ENCODE results near the gene HAVCR2.

Gene HAVCR2

DNA sequence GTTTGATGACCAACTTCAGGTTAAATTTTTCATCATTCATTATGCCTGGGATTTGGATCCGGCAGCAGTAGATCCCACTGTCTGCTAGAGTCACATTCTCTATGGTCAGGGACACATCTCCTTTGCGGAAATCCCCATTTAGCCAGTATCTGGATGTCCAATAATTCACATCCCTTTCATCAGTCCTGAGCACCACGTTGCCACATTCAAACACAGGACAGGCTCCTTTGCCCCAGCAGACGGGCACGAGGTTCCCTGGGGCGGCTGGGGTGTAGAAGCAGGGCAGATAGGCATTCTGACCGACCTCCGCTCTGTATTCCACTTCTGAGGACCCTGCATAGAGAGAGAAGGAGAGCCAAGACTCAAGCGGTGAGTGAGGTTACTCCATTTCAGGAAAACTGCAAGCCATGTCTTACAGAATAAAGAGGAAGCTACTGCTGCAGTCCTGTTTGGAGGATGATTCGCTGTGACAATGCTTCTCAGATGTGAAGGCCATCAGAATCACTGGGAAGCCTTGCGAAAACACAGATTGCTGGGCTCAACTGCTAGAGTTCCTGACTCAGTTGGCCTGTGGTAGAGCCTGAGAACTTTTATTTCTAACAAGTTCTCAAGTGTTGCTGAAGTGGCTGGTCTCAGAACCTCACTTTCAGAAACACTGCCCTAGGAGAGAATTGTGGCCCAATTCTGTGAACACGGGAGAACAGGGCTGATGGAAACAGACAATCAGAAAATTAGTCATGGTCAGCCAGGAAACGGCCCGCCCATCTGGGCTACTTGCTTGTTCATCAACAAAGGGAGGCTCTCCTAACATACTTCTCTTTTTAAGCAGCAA lies 2.0 kb downstream of the HAVCR2 start:
- POLR2A ChIA-PET, result no interaction called here
- CTCF ChIA-PET, result interaction anchor here (0.8 kb wide), 1 partner anchor 15 kb away, joined by 3 read pairs; no protein-coding TSS in a partner anchor
- H3K4me3 ChIP-seq (ENCODE audit: low read depth, low read length), result no peak overlapping the region

DNA sequence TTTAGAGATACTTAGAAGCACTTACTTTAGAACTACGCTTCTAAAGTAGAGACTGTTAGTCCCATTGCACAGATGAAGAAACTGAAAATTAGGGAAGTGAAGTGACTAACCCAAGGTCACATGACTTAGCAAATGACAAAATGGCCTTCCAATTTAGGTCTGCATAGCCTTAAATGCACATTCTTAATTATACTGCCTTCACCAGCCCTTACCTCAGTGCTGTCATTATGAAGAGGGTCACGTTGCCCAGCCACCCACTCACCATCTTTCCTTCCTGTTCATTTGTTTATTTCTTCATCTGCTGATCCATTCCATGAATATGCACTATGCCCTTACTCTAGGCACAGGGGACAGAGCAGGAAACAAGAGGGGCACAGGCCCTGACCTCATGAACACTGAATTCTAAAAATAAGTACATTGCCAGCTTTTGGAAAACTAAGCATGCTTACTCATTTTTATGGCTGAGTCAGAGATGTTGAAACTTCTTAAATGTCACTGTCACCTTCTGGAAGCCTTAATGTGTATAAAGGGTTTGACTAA lies 8.6 kb downstream of the HAVCR2 start:
- no peaks in the 10 kb centered on the region for H3K36me3 ChIP-seq (ENCODE audit: control insufficient read depth in 2 of 2, insufficient read depth in 1 of 2, low read length in 2 of 2)
- H3K4me1 ChIP-seq (ENCODE audit: control insufficient read depth, insufficient read depth, low read length), result no peaks in the 10 kb centered on the region
- ChIA-PET CTCF (interaction anchor here (0.6 kb wide), 1 partner anchor 21 kb away, joined by 4 read pairs; no protein-coding TSS in a partner anchor), POLR2A (no interaction called here)
- no peak overlapping the region for H3K4me3 ChIP-seq (ENCODE audit: low read depth, low read length)
- no peak overlapping the region for H3K27ac ChIP-seq (ENCODE audit: extremely low read depth, low read depth, low read length)
- TF ChIP-seq ZNF624 (tag by site-specific recombination; IDR thresholded peaks at IDR 0.05) (no peak), KLF7 (tag by site-specific recombination; IDR thresholded peaks at IDR 0.05; ENCODE audit: borderline replicate concordance) (no peak), BCL11B (tag by site-specific recombination; IDR thresholded peaks at IDR 0.05; ENCODE audit: low read depth) (no peak)
- no peaks in the 10 kb centered on the region for H3K9me3 ChIP-seq (ENCODE audit: control insufficient read depth, insufficient read depth, low read depth, low read length)

More for the DNA sequence above, 2.0 kb downstream of the HAVCR2 start:
- no peaks in the 10 kb centered on the region for H3K4me1 ChIP-seq (ENCODE audit: control insufficient read depth, insufficient read depth, low read length)
- no peaks in the 10 kb centered on the region for H3K9me3 ChIP-seq (ENCODE audit: control insufficient read depth, insufficient read depth, low read depth, low read length)
- no peak overlapping the region for H3K27ac ChIP-seq (ENCODE audit: extremely low read depth, low read depth, low read length)
- TF ChIP-seq ZNF174 (tag by site-specific recombination; IDR thresholded peaks at IDR 0.05), result no peak
- TF ChIP-seq KLF1 (tag by site-specific recombination; IDR thresholded peaks at IDR 0.05), result no peak
- no peak for TF ChIP-seq ZNF624 (tag by site-specific recombination; IDR thresholded peaks at IDR 0.05)
- no peak for TF ChIP-seq ZNF843 (tag by site-specific recombination; IDR thresholded peaks at IDR 0.05)
- no peaks in the 10 kb centered on the region for H3K36me3 ChIP-seq (ENCODE audit: control insufficient read depth in 2 of 2, insufficient read depth in 1 of 2, low read length in 2 of 2)

DNA sequence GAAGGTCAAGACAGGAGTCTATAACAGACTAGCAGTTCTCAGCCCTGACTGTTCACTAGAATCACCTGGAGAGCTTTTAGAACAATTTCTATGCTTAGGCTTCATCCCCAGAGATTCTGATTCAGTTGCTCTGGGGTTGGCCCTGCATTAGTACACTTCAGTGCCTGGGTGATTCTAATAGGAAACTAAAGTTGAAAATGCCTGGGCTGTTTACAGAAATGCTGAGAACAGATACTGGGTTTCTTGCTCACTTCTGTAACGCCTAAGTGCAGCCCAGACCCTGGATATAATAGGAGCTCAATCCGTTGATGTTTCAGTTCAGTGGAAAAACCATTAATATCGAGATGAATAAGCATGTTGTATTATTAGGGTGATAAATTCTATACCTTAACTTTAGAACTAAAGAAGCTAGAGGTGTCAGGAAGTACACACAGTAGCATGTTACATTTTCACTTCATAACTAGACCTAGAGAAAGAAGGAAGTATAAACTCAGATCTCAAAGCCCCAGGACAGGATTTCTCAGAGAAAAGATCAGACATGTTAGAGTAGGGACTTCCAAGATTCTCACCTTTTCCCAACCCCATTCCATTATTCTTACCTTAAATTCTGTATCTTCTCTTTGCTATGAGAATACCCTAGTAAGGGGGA lies 20.4 kb downstream of the HAVCR2 start:
- Histone ChIP-seq H3K4me1 (ENCODE audit: control insufficient read depth, insufficient read depth, low read length) (no peaks in the 10 kb centered on the region), H3K36me3 (ENCODE audit: control insufficient read depth in 2 of 2, insufficient read depth in 1 of 2, low read length in 2 of 2) (no peaks in the 10 kb centered on the region), H3K27ac (ENCODE audit: extremely low read depth, low read depth, low read length) (no peak overlapping the region), H3K9me3 (ENCODE audit: control insufficient read depth, insufficient read depth, low read depth, low read length) (no peaks in the 10 kb centered on the region), H3K4me3 (ENCODE audit: low read depth, low read length) (no peak overlapping the region)
- ChIA-PET POLR2A (no interaction called here), CTCF (interaction anchor here (0.7 kb wide), 1 partner anchor 255 kb away, joined by 3 read pairs; no protein-coding TSS in a partner anchor)
- TF ChIP-seq ZNF169 (tag by site-specific recombination; IDR thresholded peaks at IDR 0.05) (no peak), ZNF114 (tag by site-specific recombination; IDR thresholded peaks at IDR 0.05) (no peak), ZNF324 (tag by site-specific recombination; IDR thresholded peaks at IDR 0.05) (no peak), ZNF16 (tag by site-specific recombination; IDR thresholded peaks at IDR 0.05; ENCODE audit: low read depth) (no peak), ZNF23 (tag by site-specific recombination; IDR thresholded peaks at IDR 0.05; ENCODE audit: borderline replicate concordance) (no peak), ZNF133 (tag by site-specific recombination; IDR thresholded peaks at IDR 0.05) (no peak), ZFP69B (tag by site-specific recombination; IDR thresholded peaks at IDR 0.05) (no peak), OVOL3 (tag by site-specific recombination; IDR thresholded peaks at IDR 0.05) (no peak)
- TF ChIP-seq, protein P1, sequence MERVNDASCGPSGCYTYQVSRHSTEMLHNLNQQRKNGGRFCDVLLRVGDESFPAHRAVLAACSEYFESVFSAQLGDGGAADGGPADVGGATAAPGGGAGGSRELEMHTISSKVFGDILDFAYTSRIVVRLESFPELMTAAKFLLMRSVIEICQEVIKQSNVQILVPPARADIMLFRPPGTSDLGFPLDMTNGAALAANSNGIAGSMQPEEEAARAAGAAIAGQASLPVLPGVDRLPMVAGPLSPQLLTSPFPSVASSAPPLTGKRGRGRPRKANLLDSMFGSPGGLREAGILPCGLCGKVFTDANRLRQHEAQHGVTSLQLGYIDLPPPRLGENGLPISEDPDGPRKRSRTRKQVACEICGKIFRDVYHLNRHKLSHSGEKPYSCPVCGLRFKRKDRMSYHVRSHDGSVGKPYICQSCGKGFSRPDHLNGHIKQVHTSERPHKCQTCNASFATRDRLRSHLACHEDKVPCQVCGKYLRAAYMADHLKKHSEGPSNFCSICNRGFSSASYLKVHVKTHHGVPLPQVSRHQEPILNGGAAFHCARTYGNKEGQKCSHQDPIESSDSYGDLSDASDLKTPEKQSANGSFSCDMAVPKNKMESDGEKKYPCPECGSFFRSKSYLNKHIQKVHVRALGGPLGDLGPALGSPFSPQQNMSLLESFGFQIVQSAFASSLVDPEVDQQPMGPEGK (tag by site-specific recombination; IDR thresholded peaks at IDR 0.05), result no peak
- TF ChIP-seq, protein P2, sequence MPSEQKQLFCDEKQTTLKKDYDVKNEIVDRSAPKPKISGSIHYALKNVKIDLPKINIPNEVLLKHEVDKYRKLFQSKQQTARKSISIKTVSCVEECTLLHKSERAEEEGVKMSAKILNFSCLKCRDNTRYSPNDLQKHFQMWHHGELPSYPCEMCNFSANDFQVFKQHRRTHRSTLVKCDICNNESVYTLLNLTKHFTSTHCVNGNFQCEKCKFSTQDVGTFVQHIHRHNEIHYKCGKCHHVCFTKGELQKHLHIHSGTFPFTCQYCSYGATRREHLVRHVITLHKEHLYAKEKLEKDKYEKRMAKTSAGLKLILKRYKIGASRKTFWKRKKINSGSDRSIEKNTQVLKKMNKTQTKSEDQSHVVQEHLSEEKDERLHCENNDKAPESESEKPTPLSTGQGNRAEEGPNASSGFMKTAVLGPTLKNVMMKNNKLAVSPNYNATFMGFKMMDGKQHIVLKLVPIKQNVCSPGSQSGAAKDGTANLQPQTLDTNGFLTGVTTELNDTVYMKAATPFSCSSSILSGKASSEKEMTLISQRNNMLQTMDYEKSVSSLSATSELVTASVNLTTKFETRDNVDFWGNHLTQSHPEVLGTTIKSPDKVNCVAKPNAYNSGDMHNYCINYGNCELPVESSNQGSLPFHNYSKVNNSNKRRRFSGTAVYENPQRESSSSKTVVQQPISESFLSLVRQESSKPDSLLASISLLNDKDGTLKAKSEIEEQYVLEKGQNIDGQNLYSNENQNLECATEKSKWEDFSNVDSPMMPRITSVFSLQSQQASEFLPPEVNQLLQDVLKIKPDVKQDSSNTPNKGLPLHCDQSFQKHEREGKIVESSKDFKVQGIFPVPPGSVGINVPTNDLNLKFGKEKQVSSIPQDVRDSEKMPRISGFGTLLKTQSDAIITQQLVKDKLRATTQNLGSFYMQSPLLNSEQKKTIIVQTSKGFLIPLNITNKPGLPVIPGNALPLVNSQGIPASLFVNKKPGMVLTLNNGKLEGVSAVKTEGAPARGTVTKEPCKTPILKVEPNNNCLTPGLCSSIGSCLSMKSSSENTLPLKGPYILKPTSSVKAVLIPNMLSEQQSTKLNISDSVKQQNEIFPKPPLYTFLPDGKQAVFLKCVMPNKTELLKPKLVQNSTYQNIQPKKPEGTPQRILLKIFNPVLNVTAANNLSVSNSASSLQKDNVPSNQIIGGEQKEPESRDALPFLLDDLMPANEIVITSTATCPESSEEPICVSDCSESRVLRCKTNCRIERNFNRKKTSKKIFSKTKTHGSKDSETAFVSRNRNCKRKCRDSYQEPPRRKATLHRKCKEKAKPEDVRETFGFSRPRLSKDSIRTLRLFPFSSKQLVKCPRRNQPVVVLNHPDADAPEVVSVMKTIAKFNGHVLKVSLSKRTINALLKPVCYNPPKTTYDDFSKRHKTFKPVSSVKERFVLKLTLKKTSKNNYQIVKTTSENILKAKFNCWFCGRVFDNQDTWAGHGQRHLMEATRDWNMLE (tag by site-specific recombination; conservative IDR thresholded peaks at IDR 0.05; ENCODE audit: low read depth), result no peak
- TF ChIP-seq, protein P3, sequence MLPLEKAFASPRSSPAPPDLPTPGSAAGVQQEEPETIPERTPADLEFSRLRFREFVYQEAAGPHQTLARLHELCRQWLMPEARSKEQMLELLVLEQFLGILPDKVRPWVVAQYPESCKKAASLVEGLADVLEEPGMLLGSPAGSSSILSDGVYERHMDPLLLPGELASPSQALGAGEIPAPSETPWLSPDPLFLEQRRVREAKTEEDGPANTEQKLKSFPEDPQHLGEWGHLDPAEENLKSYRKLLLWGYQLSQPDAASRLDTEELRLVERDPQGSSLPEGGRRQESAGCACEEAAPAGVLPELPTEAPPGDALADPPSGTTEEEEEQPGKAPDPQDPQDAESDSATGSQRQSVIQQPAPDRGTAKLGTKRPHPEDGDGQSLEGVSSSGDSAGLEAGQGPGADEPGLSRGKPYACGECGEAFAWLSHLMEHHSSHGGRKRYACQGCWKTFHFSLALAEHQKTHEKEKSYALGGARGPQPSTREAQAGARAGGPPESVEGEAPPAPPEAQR (tag by site-specific recombination; IDR thresholded peaks at IDR 0.05), result no peak

All from HEK293 (cell line).